Tibial nerve (tissue), 4 donors: Measurements from ENCODE around the gene HCFC1. TPM values are rescaled to one million over a fixed set of nuclear protein-coding genes. Genes with fewer than 3 reads are reported as not detected.

Experiments used
- DNase-seq, 2 donors: peaks; one replicate each; pipeline ENCODE4 v3.0.0-alpha.2; 2019; ENCODE audit warnings: low spot score in 2 of 2
- H3K27ac ChIP-seq, 4 donors: fragments of 200-600 bp; sonication (generic) in 3 of 4; one replicate each; pipeline ENCODE4 v1.5.1; 2017 to 2019; ENCODE audit warnings: mild to moderate bottlenecking in 1 of 4
- H3K27me3 ChIP-seq, 2 donors: fragments of 200-600 bp; sonication (generic) in 1 of 2; one replicate each; pipeline versions ENCODE4 v1.5.1 to v1.6.0; 2017 to 2019
- H3K36me3 ChIP-seq, 3 donors: fragments of 200-600 bp; sonication (generic); one replicate each; pipeline ENCODE4 v1.5.1; 2018 to 2019
- H3K4me1 ChIP-seq, 4 donors: fragments of 200-600 bp; sonication (generic) in 3 of 4; one replicate each; pipeline ENCODE4 v1.5.1; 2017 to 2019
- H3K4me3 ChIP-seq, 4 donors: fragments of 200-600 bp; sonication (generic) in 3 of 4; one replicate each; pipeline ENCODE4 v1.5.1; 2017 to 2019; ENCODE audit warnings: mild to moderate bottlenecking in 1 of 4, moderate library complexity in 1 of 4
- H3K9me3 ChIP-seq, 4 donors: fragments of 200-600 bp; sonication (generic) in 3 of 4; one replicate each; pipeline ENCODE4 v1.5.1; 2017 to 2019
- EP300 ChIP-seq, 2 donors: sonication (generic); formaldehyde crosslinking; IDR thresholded peaks; one replicate each; pipeline ENCODE4 v1.6.1; 2017; ENCODE audit warnings: antibody characterized with exemption in 2 of 2, mild to moderate bottlenecking in 1 of 2
- POLR2A ChIP-seq, 2 donors: fragments of 450-650 bp; IDR thresholded peaks; one replicate each; pipeline ENCODE4 v1.6.1; 2017; ENCODE audit warnings: antibody characterized with exemption in 2 of 2, mild to moderate bottlenecking in 2 of 2, moderate library complexity in 2 of 2
- WGBS, 2 donors: methylation state at CpG; one replicate each; pipeline ENCODE4 v1.1.5; 2018; 5-methylcytosine and 5-hydroxymethylcytosine counted together
- total RNA-seq, 4 donors: library from RNA; depleted of rRNA; stranded (reverse); fragments of >200 nt; gene quantifications; one replicate each; pipeline ENCODE4 v1.1.0, GENCODE V29; 2016
- TF ChIP-seq, protein P1 (sequence below), 5 experiments: fragments of 200-600 bp in 3 of 5; fragments of 450-650 bp in 2 of 5; sonication (generic) in 3 of 5; IDR thresholded peaks; one replicate each; pipeline ENCODE4 v1.5.1; 2016 to 2019; ENCODE audit warnings: antibody characterized with exemption in 5 of 5, mild to moderate bottlenecking in 3 of 5, moderate library complexity in 2 of 5

HCFC1 gene
- total RNA-seq, 4 donors from 2014 or later, result 42.6 to 52.2 (median 48.9) TPM

DNA sequence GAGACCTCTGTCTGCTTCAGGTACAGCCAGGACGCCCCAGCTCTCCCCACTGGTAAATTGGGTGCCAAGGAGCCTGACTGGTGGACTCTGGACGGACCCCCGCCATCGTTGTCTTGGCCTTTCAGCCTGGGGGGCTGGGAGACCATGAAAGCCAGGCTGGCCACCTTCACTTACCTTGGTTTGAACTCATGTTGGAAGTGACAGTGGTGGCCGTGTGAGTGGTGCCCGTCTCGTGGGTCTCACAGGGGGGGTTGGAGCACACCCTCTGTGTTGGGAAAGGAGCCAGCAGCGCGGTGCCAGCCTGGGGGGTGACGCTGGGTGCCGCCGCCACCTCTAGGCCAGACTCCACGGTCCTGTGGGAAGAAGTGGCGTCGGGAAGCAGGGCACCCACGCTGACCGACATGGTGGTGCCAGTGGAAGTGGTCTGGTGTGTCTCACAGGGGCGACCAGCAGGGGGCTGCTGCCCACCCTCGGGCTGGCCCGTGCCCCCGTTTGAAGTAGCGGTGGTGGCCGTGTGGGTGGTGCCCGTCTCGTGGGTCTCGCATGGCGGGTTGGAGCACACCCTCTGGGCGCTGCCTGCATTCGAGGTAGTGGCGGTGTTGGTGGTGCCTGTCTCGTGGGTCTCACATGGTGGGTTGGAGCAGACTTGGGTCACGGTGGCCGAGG, 17.6 kb downstream of the HCFC1 start:
- TF ChIP-seq POLR2A (IDR thresholded peaks at IDR 0.05) (no peak), EP300 (IDR thresholded peaks at IDR 0.05) (no peak)
- TF ChIP-seq, protein P1, sequence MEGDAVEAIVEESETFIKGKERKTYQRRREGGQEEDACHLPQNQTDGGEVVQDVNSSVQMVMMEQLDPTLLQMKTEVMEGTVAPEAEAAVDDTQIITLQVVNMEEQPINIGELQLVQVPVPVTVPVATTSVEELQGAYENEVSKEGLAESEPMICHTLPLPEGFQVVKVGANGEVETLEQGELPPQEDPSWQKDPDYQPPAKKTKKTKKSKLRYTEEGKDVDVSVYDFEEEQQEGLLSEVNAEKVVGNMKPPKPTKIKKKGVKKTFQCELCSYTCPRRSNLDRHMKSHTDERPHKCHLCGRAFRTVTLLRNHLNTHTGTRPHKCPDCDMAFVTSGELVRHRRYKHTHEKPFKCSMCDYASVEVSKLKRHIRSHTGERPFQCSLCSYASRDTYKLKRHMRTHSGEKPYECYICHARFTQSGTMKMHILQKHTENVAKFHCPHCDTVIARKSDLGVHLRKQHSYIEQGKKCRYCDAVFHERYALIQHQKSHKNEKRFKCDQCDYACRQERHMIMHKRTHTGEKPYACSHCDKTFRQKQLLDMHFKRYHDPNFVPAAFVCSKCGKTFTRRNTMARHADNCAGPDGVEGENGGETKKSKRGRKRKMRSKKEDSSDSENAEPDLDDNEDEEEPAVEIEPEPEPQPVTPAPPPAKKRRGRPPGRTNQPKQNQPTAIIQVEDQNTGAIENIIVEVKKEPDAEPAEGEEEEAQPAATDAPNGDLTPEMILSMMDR (IDR thresholded peaks at IDR 0.05), result no peak
- peaks cover under 1 to 88% (median 5%) of the 10 kb centered on the region in 3 donors for H3K36me3 ChIP-seq
- peaks cover 0 to 23% (median 0%) of the 10 kb centered on the region in 4 donors for H3K4me1 ChIP-seq
- no peak overlapping the region for H3K4me3 ChIP-seq
- no peaks in the 10 kb centered on the region for H3K27me3 ChIP-seq
- WGBS, 2 donors, result 75 to 85% methylated on average over 7 to 23 of the region's 33 CpGs
- H3K27ac ChIP-seq, result peak overlapping the region in 3 of 4 donors; percentile 53 to 79 (median 71)
- no peak for DNase-seq
- no peaks in the 10 kb centered on the region for H3K9me3 ChIP-seq

GRCh38 chrX:153953342-153953830, 18.2 kb downstream of the HCFC1 start:
- Histone ChIP-seq H3K4me3 (no peak overlapping the region), H3K4me1 (peaks cover 0 to 30% (median 3%) of the 10 kb centered on the region in 4 donors), H3K9me3 (no peaks in the 10 kb centered on the region), H3K27ac (peak overlapping the region in 3 of 4 donors; percentile 53 to 79 (median 71)), H3K27me3 (no peaks in the 10 kb centered on the region), H3K36me3 (peaks cover 0 to 81% (median 5%) of the 10 kb centered on the region in 3 donors)
- TF ChIP-seq EP300 (IDR thresholded peaks at IDR 0.05) (peak in 1 of 2 donors; percentile 40), POLR2A (IDR thresholded peaks at IDR 0.05) (no peak)
- TF ChIP-seq, protein P1 (IDR thresholded peaks at IDR 0.05), result peak; percentile 89 to 99 (median 98)
- DNase-seq, result peak; percentile 41 to 53
- 38% methylated on average over 29 of the region's 33 CpGs; no CpG with 5 or more reads in 1 of the 2 donors for WGBS, 2 donors

GRCh38 chrX:153952373-153953026, 19.1 kb downstream of the HCFC1 start:
- no peak for DNase-seq
- no peak overlapping the region for H3K4me3 ChIP-seq
- no peak for TF ChIP-seq EP300 (IDR thresholded peaks at IDR 0.05)
- TF ChIP-seq, protein P1 (IDR thresholded peaks at IDR 0.05), result no peak
- TF ChIP-seq POLR2A (IDR thresholded peaks at IDR 0.05), result no peak
- peaks cover 0 to 72% (median 5%) of the 10 kb centered on the region in 3 donors for H3K36me3 ChIP-seq
- H3K27me3 ChIP-seq, result no peaks in the 10 kb centered on the region
- H3K27ac ChIP-seq, result peak overlapping the region in 2 of 4 donors; percentile 71 to 79
- 93 to 98% methylated on average over 9 to 27 of the region's 32 CpGs for WGBS, 2 donors
- no peaks in the 10 kb centered on the region for H3K9me3 ChIP-seq
- peaks cover 0 to 39% (median 8%) of the 10 kb centered on the region in 4 donors for H3K4me1 ChIP-seq

DNA sequence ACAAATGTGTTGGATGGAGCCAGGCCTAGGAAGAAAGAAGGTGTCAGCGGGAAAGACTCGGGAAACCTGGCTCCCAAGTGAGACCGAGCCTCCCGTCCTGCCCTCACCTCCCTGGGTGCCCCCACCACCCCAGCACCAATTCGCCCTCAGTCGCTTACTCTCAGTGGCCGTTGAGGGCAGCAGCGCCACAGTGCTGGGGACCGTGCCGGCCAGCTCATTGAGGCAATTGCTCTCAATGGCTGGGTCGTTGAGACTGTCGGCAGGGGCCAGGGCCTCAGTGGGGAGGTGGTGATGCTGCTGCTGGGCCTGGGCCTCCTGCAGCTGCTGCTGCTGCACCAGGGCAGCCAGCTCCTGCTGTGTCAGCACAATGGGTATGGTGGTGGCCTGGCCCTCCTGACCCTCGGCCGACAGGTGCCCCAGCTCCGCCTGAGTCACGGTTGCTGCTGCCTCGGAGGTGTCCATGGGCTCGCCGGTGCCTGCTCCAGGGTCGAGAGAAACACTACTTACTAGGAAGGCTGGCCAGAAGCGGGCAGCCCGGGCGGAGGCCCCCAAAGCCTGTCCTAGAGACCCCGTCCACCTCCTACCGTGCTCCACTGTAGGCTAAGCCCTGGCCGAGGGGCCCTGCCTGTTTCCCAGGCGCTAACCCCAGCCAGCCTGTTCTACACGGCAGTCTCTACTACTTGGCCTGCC, 19.8 kb downstream of the HCFC1 start:
- Histone ChIP-seq H3K4me3 (no peak overlapping the region), H3K36me3 (peaks cover 0 to 66% (median 5%) of the 10 kb centered on the region in 3 donors), H3K9me3 (no peaks in the 10 kb centered on the region), H3K27me3 (no peaks in the 10 kb centered on the region), H3K27ac (no peak overlapping the region), H3K4me1 (peaks cover 0 to 45% (median 8%) of the 10 kb centered on the region in 4 donors)
- 91 to 100% methylated on average over 3 to 26 of the region's 28 CpGs for WGBS, 2 donors
- DNase-seq, result no peak
- TF ChIP-seq, protein P1 (IDR thresholded peaks at IDR 0.05), result no peak
- TF ChIP-seq EP300 (IDR thresholded peaks at IDR 0.05) (no peak), POLR2A (IDR thresholded peaks at IDR 0.05) (no peak)
